K562 (cell line): ENCODE data around the gene TMEM43. TPM values are rescaled to one million over a fixed set of nuclear protein-coding genes. Genes with fewer than 3 reads are reported as not detected.

Experiments used
- ATAC-seq: fragments of 200-7000 bp; cut with Tn5 transposase; 3 replicates; pipeline ENCODE4 v1.9.1; 2020; ENCODE audit warnings: moderate library complexity
- BruUV-seq: library from RNA; stranded (reverse); fragments of 400-500 nt; replicated peaks from 2 replicates; lab custom pipeline; 2021; lab: Mats Ljungman, UMichigan
- CTCF ChIA-PET: fragments of 300-600 bp; formaldehyde crosslinking; extraction: SDS; loops from one replicate; lab custom pipeline; 2021; ENCODE audit warnings: low intra/inter-chr PET ratio; lab: Yijun Ruan, JAX
- POLR2A ChIA-PET: fragments of 300-600, 350-650 bp; sonication (Branson Sonifier 250); formaldehyde crosslinking; extraction: SDS; loops from one replicate; lab custom pipeline; 2021; ENCODE audit warnings: antibody characterized with exemption, inconsistent platforms; lab: Yijun Ruan, JAX
- DNase-seq, 4 experiments: peaks; one replicate each; pipeline versions ENCODE4 v3.0.0 to v3.0.0-alpha.2; 2011 to 2018; ENCODE audit warnings: low spot score in 3 of 4, mixed read lengths in 3 of 4; ENCODE audit errors: extremely low read depth in 1 of 4
- FAIRE-seq: peaks from 2 replicates; lab custom pipeline; 2011; peaks lifted over from hg19 to GRCh38; lab: Jason Lieb, UNC
- H2AFZ ChIP-seq: 2 replicates; pipeline ENCODE4 v1.6.0; 2011; ENCODE audit warnings: low read depth, low read length, control low read depth, inconsistent platforms
- H3K27ac ChIP-seq: fragments of 200-600 bp; 3 replicates; pipeline ENCODE4 v1.8.0; 2011; ENCODE audit warnings: low read depth, mild to moderate bottlenecking, control low read depth, inconsistent platforms, low read length, moderate library complexity, mixed read lengths; ENCODE audit errors: extremely low read depth
- H3K27me3 ChIP-seq, 2 experiments: fragments of 300-600 bp in 1 of 2; 2 replicates in 1 of 2; 3 replicates in 1 of 2; pipeline versions ENCODE4 v1.6.0 to v1.8.0; 2011; ENCODE audit warnings: inconsistent platforms in 2 of 2, low read length in 2 of 2, mild to moderate bottlenecking in 1 of 2, mixed read lengths in 1 of 2, moderate library complexity in 1 of 2; ENCODE audit not compliant: control insufficient read depth in 2 of 2, insufficient read depth in 2 of 2
- H3K36me3 ChIP-seq: fragments of 300-600 bp; 3 replicates; pipeline ENCODE4 v1.8.0; 2011; ENCODE audit warnings: mild to moderate bottlenecking, low read length, inconsistent platforms; ENCODE audit not compliant: control insufficient read depth, insufficient read depth
- H3K4me1 ChIP-seq, 2 experiments: fragments of 200-600 bp in 1 of 2; replicated peaks in 1 of 2; 2 replicates in 1 of 2; 3 replicates in 1 of 2; pipeline versions ENCODE4 v1.5.1 to v1.8.0; 2011; ENCODE audit warnings: inconsistent platforms in 2 of 2, low read length in 2 of 2, mild to moderate bottlenecking in 1 of 2, mixed read lengths in 1 of 2, moderate library complexity in 1 of 2; ENCODE audit not compliant: control insufficient read depth in 2 of 2, insufficient read depth in 2 of 2
- H3K4me2 ChIP-seq: 2 replicates; pipeline ENCODE4 v1.6.1; 2011; ENCODE audit warnings: low read length, control low read depth, inconsistent platforms, mixed read lengths; ENCODE audit not compliant: insufficient read depth
- H3K4me3 ChIP-seq: fragments of 200-600 bp; sonication (generic), shearing (Covaris generic); 2 replicates; pipeline ENCODE4 v1.5.1; 2016; ENCODE audit warnings: control low read depth, inconsistent platforms
- H3K79me2 ChIP-seq: fragments of 200-600 bp; 3 replicates; pipeline ENCODE4 v1.8.0; 2011; ENCODE audit warnings: low read length, inconsistent platforms; ENCODE audit not compliant: control insufficient read depth, insufficient read depth
- H3K9ac ChIP-seq, 2 experiments: 2 replicates each; pipeline versions ENCODE4 v1.6.0 to v1.6.1; 2011; ENCODE audit warnings: low read depth in 2 of 2, low read length in 2 of 2, control low read depth in 1 of 2, inconsistent platforms in 1 of 2, mild to moderate bottlenecking in 1 of 2, mixed read lengths in 1 of 2; ENCODE audit not compliant: insufficient read depth in 1 of 2
- H3K9me1 ChIP-seq: one replicate; pipeline ENCODE4 v1.6.0; 2011; ENCODE audit warnings: inconsistent platforms, mild to moderate bottlenecking, low read length, moderate library complexity; ENCODE audit not compliant: control insufficient read depth, insufficient read depth
- H3K9me3 ChIP-seq: replicated peaks from 2 replicates; pipeline ENCODE4 v1.5.1; 2011; ENCODE audit warnings: low read depth, low read length, inconsistent platforms; ENCODE audit not compliant: control insufficient read depth, insufficient read depth
- H4K20me1 ChIP-seq: replicated peaks from 2 replicates; pipeline ENCODE4 v1.6.1; 2011; ENCODE audit warnings: low read length, inconsistent platforms, mixed read lengths; ENCODE audit not compliant: control insufficient read depth, insufficient read depth
- CREB1 ChIP-seq, 2 experiments: sonication (generic) in 1 of 2; formaldehyde crosslinking in 1 of 2; IDR thresholded peaks; 2 replicates each; pipeline versions ENCODE4 v1.6.1 to v1.8.0; 2012 to 2022; ENCODE audit warnings: inconsistent platforms in 1 of 2, mild to moderate bottlenecking in 1 of 2, missing genetic modification reagents in 1 of 2, moderate library complexity in 1 of 2
- CREM ChIP-seq: IDR thresholded peaks from 2 replicates; pipeline ENCODE4 v1.6.1; 2014; ENCODE audit warnings: antibody characterized with exemption, low read depth
- MBD2 ChIP-seq: sonication (generic); IDR thresholded peaks from 2 replicates; pipeline ENCODE4 v1.6.1; 2016; ENCODE audit warnings: low read depth, borderline replicate concordance
- NKRF ChIP-seq: fragments of 450-650 bp; IDR thresholded peaks from 2 replicates; pipeline ENCODE4 v1.6.1; 2016; ENCODE audit warnings: borderline replicate concordance
- POLR2H ChIP-seq: IDR thresholded peaks from 2 replicates; pipeline ENCODE4 v1.6.1; 2016; ENCODE audit warnings: missing genetic modification characterization, low read depth, mild to moderate bottlenecking, control low read depth, missing compliant biosample characterization, moderate library complexity
- PPARD ChIP-seq: fragments of 250-450 bp; sonication (Bioruptor Pico); IDR thresholded peaks from 2 replicates; pipeline ENCODE4 v1.8.0; 2022; ENCODE audit warnings: inconsistent platforms, mild to moderate bottlenecking, moderate library complexity
- RHOXF2B ChIP-seq: fragments of 250-450 bp; sonication (Bioruptor Pico); conservative IDR thresholded peaks from 2 replicates; pipeline ENCODE4 v1.5.1; 2021
- WGBS: fragments of 100-300 bp; shearing (Covaris generic); methylation state at CpG from one replicate; pipeline ENCODE4 v1.1.6; 2016; ENCODE audit warnings: low coverage, mixed read lengths; ENCODE audit not compliant: insufficient coverage; ENCODE audit errors: missing lambda C conversion rate; 5-methylcytosine and 5-hydroxymethylcytosine counted together
- in situ Hi-C: fragments of 300-500 bp; cut with MboI; formaldehyde crosslinking; loops from 4 replicates; pipeline ENCODE4 v1.15.0; 2018; ENCODE audit warnings: inconsistent platforms, mixed read lengths
- intact Hi-C: fragments of 100-400 bp; cut with micrococcal nuclease; formaldehyde crosslinking; loops from 2 replicates; pipeline ENCODE4 v1.14.2; 2022
- polyA plus RNA-seq, 8 experiments: library from polyadenylated mRNA; depleted of rRNA in 4 of 8; stranded (reverse) in 5 of 8; unstranded in 3 of 8; fragments of >200 nt; fragmentation: Nextera tagmentation in 2 of 8; fragmentation: Illumina TruSeq in 1 of 8; extraction: Ambion mirVana in 2 of 8; extraction: Trizol in 1 of 8; gene quantifications; 2 replicates each; pipeline versions ENCODE4 v1.2.1 to v1.2.3, GENCODE V29; 2011 to 2014; ENCODE audit warnings: inconsistent platforms in 1 of 8, missing spikeins in 1 of 8
- total RNA-seq, 7 experiments: library from RNA; depleted of rRNA in 6 of 7; stranded (reverse); fragments of >200 nt in 6 of 7; fragmentation: Illumina TruSeq in 2 of 7; extraction: Trizol in 2 of 7; gene quantifications; 2 replicates each; pipeline versions ENCODE4 v1.2.1 to v1.2.3, GENCODE V29; 2011 to 2021; ENCODE audit warnings: low replicate concordance in 1 of 7

The TMEM43 gene
- total and polyA plus RNA-seq, 9 of the 15 experiments (the other 6 are each of a cell fraction or from before 2014, with no cell fraction given), result 16.7 to 46.1 (median 35.7) TPM

- ChIA-PET CTCF (no interaction called here), POLR2A (interaction anchor here (0.6 to 3.6 kb wide), 3 partner anchors 10 to 186 kb away, joined by 3 to 16 read pairs (median 9); no protein-coding TSS in a partner anchor)
- Histone ChIP-seq H2AFZ (no peak overlapping the region), H3K27ac (no peak overlapping the region), H3K9me1 (no peaks in the 10 kb centered on the region), H3K9ac (no peak overlapping the region), H3K4me1 (no peaks in the 10 kb centered on the region), H3K9me3 (no peaks in the 10 kb centered on the region), H3K27me3 (no peaks in the 10 kb centered on the region), H3K36me3 (peaks cover 77% of the 10 kb centered on the region; the same call in 2 of the 3 replicates), H3K4me2 (no peak overlapping the region), H3K79me2 (no peaks in the 10 kb centered on the region), H4K20me1 (no peaks in the 10 kb centered on the region; the same call in 1 of the 2 replicates), H3K4me3 (no peak overlapping the region)
- in situ Hi-C loops, result no loop called here
- DNase-seq (no peak), FAIRE-seq (no peak), ATAC-seq (no peak)
- no peak for TF ChIP-seq NKRF
- TF ChIP-seq MBD2, result no peak
- no peak for TF ChIP-seq CREB1 (IDR thresholded peaks at IDR 0.05)
- no peak for TF ChIP-seq CREB1 (CRISPR knock-in tag; IDR thresholded peaks at IDR 0.05)
- TF ChIP-seq PPARD (CRISPR knock-in tag), result no peak
- no peak for TF ChIP-seq RHOXF2B (CRISPR knock-in tag)
- no peak for TF ChIP-seq CREM
- TF ChIP-seq POLR2H, result no peak
- intact Hi-C loops, result no loop called here
- BruUV-seq, result no TSS peak
- 85% methylated on average over 11 of the region's 11 CpGs for WGBS
These were observed 10.7 kb downstream of the TMEM43 start for GRCh38 chr3:14135581-14135980.
